GM20000 (cell line): ENCODE data around the gene ZNRF3.
"Not testable (repeated sequence)": the region's sequence is repeated elsewhere in the genome, so short reads cannot be mapped to it uniquely, and the experiment has no call there.

ENCODE experiments used
- DNase-seq: peaks from one replicate; pipeline ENCODE4 v3.0.0; 2012; ENCODE audit warnings: low spot score
- CTCF ChIP-seq: IDR thresholded peaks from 2 replicates; pipeline ENCODE4 v1.5.1; 2012; ENCODE audit warnings: mild to moderate bottlenecking, control low read depth; ENCODE audit errors: extremely low read depth, missing control alignments

ZNRF3 gene

GRCh38 chr22:28903080-28903479 lies 19.7 kb downstream of the ZNRF3 start:
- no peak for TF ChIP-seq CTCF
- DNase-seq: no peak

- no peak for DNase-seq
- TF ChIP-seq CTCF: no peak
Measured at GRCh38 chr22:28903729-28904128, 20.4 kb downstream of the ZNRF3 start.

- TF ChIP-seq CTCF: no peak
- DNase-seq: no peak
Measured at GRCh38 chr22:28904211-28904896, 21.0 kb downstream of the ZNRF3 start.

GRCh38 chr22:28905256-28905832 lies 22.0 kb downstream of the ZNRF3 start:
- DNase-seq: no peak
- TF ChIP-seq CTCF: no peak

- TF ChIP-seq CTCF: no peak
- no peak for DNase-seq
Measured at GRCh38 chr22:28906312-28906711, 22.9 kb downstream of the ZNRF3 start.

GRCh38 chr22:28907311-28908008 lies 24.1 kb downstream of the ZNRF3 start:
- TF ChIP-seq CTCF: no peak
- peak; percentile 50 for DNase-seq

- not testable (repeated sequence) for DNase-seq
Measured at GRCh38 chr22:28908810-28909209, 25.4 kb downstream of the ZNRF3 start.

GRCh38 chr22:28909375-28909774 lies 26.0 kb downstream of the ZNRF3 start:
- peak; percentile 55 for DNase-seq
- TF ChIP-seq CTCF: no peak
